GM23248 (cell line): ENCODE measurements around the gene ERN2. TPM values are rescaled to one million over a fixed set of nuclear protein-coding genes. Genes with fewer than 3 reads are reported as not detected.
A peak's percentile ranks its signal among the peaks of the same experiment; 100 is the strongest.

Source experiments
- DNase-seq: peaks from one replicate; pipeline ENCODE4 v3.0.0-alpha.2; 2015
- H2AFZ ChIP-seq: fragments of 200-600 bp; sonication (generic); 2 replicates; pipeline ENCODE4 v1.6.1; 2016; ENCODE audit warnings: antibody characterized with exemption
- H3F3A ChIP-seq: fragments of 200-600 bp; sonication (generic); 2 replicates; pipeline ENCODE4 v1.6.1; 2016; ENCODE audit warnings: mild to moderate bottlenecking, antibody characterized with exemption, mixed run types; ENCODE audit not compliant: insufficient read depth
- H3K27ac ChIP-seq: fragments of 200-600 bp; sonication (generic); 2 replicates; pipeline ENCODE4 v1.5.1; 2016; ENCODE audit warnings: mild to moderate bottlenecking
- H3K27me3 ChIP-seq: fragments of 200-600 bp; sonication (generic); replicated peaks from 2 replicates; pipeline ENCODE4 v1.6.1; 2016; ENCODE audit warnings: mild to moderate bottlenecking; ENCODE audit not compliant: insufficient read depth
- H3K36me3 ChIP-seq: fragments of 200-600 bp; sonication (generic); 2 replicates; pipeline ENCODE4 v1.6.1; 2016; ENCODE audit warnings: low read depth, mild to moderate bottlenecking
- H3K4me1 ChIP-seq: fragments of 200-600 bp; sonication (generic); 2 replicates; pipeline ENCODE4 v1.6.1; 2016; ENCODE audit warnings: mild to moderate bottlenecking; ENCODE audit not compliant: insufficient read depth
- H3K4me2 ChIP-seq: fragments of 200-600 bp; sonication (generic); one replicate; pipeline ENCODE4 v1.6.1; 2016; ENCODE audit warnings: mild to moderate bottlenecking; ENCODE audit not compliant: unreplicated experiment
- H3K4me3 ChIP-seq: fragments of 200-600 bp; sonication (generic); 2 replicates; pipeline ENCODE4 v1.5.1; 2016; ENCODE audit warnings: mild to moderate bottlenecking
- H3K79me2 ChIP-seq: fragments of 200-600 bp; sonication (generic); 2 replicates; pipeline ENCODE4 v1.6.1; 2016; ENCODE audit warnings: mild to moderate bottlenecking; ENCODE audit not compliant: insufficient read depth
- H3K9ac ChIP-seq: fragments of 200-600 bp; sonication (generic); 2 replicates; pipeline ENCODE4 v1.6.1; 2016; ENCODE audit warnings: mild to moderate bottlenecking
- H3K9me2 ChIP-seq: fragments of 200-600 bp; sonication (generic); 2 replicates; pipeline ENCODE4 v1.6.1; 2016; ENCODE audit warnings: mixed run types, mild to moderate bottlenecking, moderate library complexity; ENCODE audit not compliant: insufficient read depth
- H3K9me3 ChIP-seq: fragments of 200-600 bp; sonication (generic); one replicate; pipeline ENCODE4 v1.6.1; 2017; ENCODE audit warnings: low read depth
- H4K20me1 ChIP-seq: fragments of 200-600 bp; sonication (generic); 2 replicates; pipeline ENCODE4 v1.6.0; 2016; ENCODE audit not compliant: insufficient read depth
- EZH2 ChIP-seq: fragments of 200-600 bp; sonication (generic); IDR thresholded peaks from 2 replicates; pipeline ENCODE4 v1.6.1; 2018; ENCODE audit warnings: antibody characterized with exemption, mild to moderate bottlenecking; ENCODE audit not compliant: insufficient read depth, poor library complexity, severe bottlenecking
- EZH2phosphoT487 ChIP-seq: fragments of 200-600 bp; sonication (generic); IDR thresholded peaks from 2 replicates; pipeline ENCODE4 v1.6.1; 2018; ENCODE audit warnings: antibody characterized with exemption, moderate library complexity, mild to moderate bottlenecking, low read depth; ENCODE audit not compliant: insufficient read depth
- WGBS, 2 experiments: methylation state at CpG; one replicate each; pipeline ENCODE4 v1.1.6; 2015 to 2017; ENCODE audit warnings: low lambda C conversion rate in 2 of 2, low coverage in 1 of 2; ENCODE audit errors: missing lambda C conversion rate in 2 of 2; 5-methylcytosine and 5-hydroxymethylcytosine counted together
- in situ Hi-C: fragments of 300-500 bp; cut with MboI; formaldehyde crosslinking; loops from 2 replicates; pipeline ENCODE4 v1.15.0; 2020
- polyA plus RNA-seq: library from polyadenylated mRNA; unstranded; fragments of >200 nt; fragmentation: Nextera tagmentation; extraction: Ambion mirVana; gene quantifications from 2 replicates; pipeline ENCODE4 v1.2.1, GENCODE V29; 2016
- total RNA-seq: library from RNA; depleted of rRNA; stranded (reverse); fragments of >200 nt; shearing (Covaris generic); gene quantifications from 2 replicates; pipeline ENCODE4 v1.2.3, GENCODE V29; 2014

The ERN2 gene
- total and polyA plus RNA-seq, 2 experiments from 2014 or later, result not detected

DNA sequence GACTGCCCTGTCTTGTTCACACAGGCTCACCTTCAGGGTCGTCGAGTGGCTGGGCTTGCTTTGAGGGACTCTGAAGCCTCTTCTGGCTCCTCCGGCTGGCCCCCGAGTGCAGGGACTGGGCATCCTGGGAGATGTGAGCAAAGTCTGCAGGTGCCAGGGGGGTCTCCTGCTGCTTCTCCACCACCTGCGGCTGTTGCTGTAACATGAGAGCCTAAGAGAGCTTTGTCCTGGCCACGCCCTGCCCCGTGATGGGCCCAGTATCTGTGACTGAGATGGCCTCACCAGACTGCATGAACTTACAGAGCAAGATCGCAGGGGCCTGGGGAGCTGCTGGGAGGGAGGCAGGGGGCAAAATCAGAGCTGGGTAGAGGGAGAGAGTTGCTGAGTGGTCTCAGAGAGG is 12.5 kb downstream of the ERN2 start:
- DNase-seq, result peak; percentile 14
- no peaks in the 10 kb centered on the region for H3K4me1 ChIP-seq
- TF ChIP-seq EZH2phosphoT487 (no peak), EZH2 (no peak)
- no peak overlapping the region for H3K27ac ChIP-seq
- H3F3A ChIP-seq, result no peaks in the 10 kb centered on the region
- no peaks in the 10 kb centered on the region for H3K36me3 ChIP-seq
- no peak overlapping the region for H3K4me3 ChIP-seq
- in situ Hi-C loops, result no loop called here
- no peaks in the 10 kb centered on the region for H3K27me3 ChIP-seq
- no peaks in the 10 kb centered on the region for H4K20me1 ChIP-seq
- no peak overlapping the region for H2AFZ ChIP-seq
- H3K9me2 ChIP-seq, result no peaks in the 10 kb centered on the region
- no peaks in the 10 kb centered on the region for H3K79me2 ChIP-seq
- H3K9me3 ChIP-seq, result no peaks in the 10 kb centered on the region
- 7 to 16% methylated on average over 8 of the region's 8 CpGs for WGBS, 2 experiments
- no peak overlapping the region for H3K9ac ChIP-seq
- H3K4me2 ChIP-seq, result no peak overlapping the region

DNA sequence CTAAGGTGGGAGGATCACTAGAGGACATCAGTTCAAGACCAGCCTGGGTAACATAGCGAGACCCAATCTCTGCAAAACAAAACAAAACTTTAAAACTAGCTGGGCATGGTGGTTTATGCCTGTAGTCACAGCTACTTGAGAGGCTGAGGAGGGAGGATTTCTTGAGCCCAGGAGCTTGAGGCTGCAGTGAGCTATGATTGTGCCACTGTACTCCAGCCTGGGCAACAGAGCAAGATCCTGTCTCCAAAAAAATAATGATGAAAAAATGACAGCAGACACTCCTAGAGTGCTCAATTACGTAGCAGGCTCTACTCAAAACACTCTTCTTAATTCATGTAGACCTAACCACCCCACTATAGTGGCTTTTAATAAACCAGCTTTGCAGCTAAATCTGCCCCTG is 12.9 kb downstream of the ERN2 start:
- no peak overlapping the region for H3K27ac ChIP-seq
- no peak overlapping the region for H3K9ac ChIP-seq
- H3K4me3 ChIP-seq, result no peak overlapping the region
- no peaks in the 10 kb centered on the region for H3K9me3 ChIP-seq
- no peaks in the 10 kb centered on the region for H4K20me1 ChIP-seq
- no peaks in the 10 kb centered on the region for H3F3A ChIP-seq
- TF ChIP-seq EZH2, result no peak
- no peak for TF ChIP-seq EZH2phosphoT487
- H3K27me3 ChIP-seq, result no peaks in the 10 kb centered on the region
- DNase-seq, result no peak
- in situ Hi-C loops, result no loop called here
- H3K9me2 ChIP-seq, result no peaks in the 10 kb centered on the region
- no peaks in the 10 kb centered on the region for H3K36me3 ChIP-seq
- H3K4me2 ChIP-seq, result no peak overlapping the region
- WGBS, 2 experiments, result 71 to 72% methylated on average over 2 of the region's 2 CpGs
- H2AFZ ChIP-seq, result no peak overlapping the region
- no peaks in the 10 kb centered on the region for H3K4me1 ChIP-seq
- no peaks in the 10 kb centered on the region for H3K79me2 ChIP-seq

DNA sequence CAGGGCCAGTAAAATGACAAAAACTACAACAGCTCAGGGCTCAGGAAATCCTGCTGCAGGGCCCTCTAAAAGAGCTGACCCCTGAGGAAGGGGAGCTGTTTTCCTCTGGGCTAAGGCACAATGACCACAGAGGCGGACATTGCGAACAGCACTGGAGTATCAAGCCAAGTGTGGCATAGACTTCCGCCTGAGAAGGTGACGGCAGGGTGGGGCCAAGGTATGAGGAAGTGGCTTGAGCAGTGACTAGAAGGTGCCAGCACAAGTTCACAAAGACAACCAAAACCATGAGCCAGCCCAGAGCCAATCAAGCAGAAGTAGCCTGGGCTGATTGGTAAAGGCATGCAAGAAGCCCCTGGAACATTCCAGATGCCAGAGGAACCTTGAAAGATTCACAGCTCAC is 13.9 kb downstream of the ERN2 start:
- H3K4me1 ChIP-seq, result no peaks in the 10 kb centered on the region
- in situ Hi-C loops, result loop anchor here (25.0 kb wide), 1 partner anchor 813 kb away; no protein-coding TSS in a partner anchor
- no peak overlapping the region for H3K9ac ChIP-seq
- TF ChIP-seq EZH2phosphoT487 (no peak), EZH2 (no peak)
- H3F3A ChIP-seq, result no peaks in the 10 kb centered on the region
- no peaks in the 10 kb centered on the region for H3K9me3 ChIP-seq
- H3K36me3 ChIP-seq, result no peaks in the 10 kb centered on the region
- WGBS, 2 experiments, result 44 to 52% methylated on average over 4 of the region's 4 CpGs
- no peaks in the 10 kb centered on the region for H4K20me1 ChIP-seq
- no peak overlapping the region for H3K4me3 ChIP-seq
- no peaks in the 10 kb centered on the region for H3K9me2 ChIP-seq
- H3K4me2 ChIP-seq, result no peak overlapping the region
- H3K79me2 ChIP-seq, result no peaks in the 10 kb centered on the region
- no peaks in the 10 kb centered on the region for H3K27me3 ChIP-seq
- no peak overlapping the region for H2AFZ ChIP-seq
- no peak overlapping the region for H3K27ac ChIP-seq
- DNase-seq, result no peak

DNA sequence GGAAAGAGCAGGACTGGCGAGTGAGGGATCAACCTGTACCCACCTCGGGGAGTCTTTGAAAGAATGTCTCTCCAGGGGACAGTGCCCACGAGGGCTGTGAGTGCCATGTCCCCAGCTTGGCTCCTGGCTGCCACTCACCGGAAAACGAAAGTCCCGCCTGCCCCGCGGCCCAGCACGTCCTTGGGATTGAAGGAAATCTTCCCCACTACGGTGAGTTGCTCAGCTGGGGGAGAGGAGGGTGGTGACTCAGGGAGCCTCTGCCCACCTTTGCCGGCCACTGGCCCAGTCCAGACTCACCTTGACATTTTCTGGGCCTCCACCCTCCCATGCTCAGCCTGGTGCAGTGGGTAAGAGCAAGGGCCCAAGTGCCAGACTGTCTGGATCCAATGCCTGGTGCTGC is 17.3 kb downstream of the ERN2 start:
- H3K36me3 ChIP-seq, result 0 out of 2 replicates have a peak, but pooled peaks cover under 1% of the 10 kb centered on the region
- H3K9me3 ChIP-seq, result no peaks in the 10 kb centered on the region
- H4K20me1 ChIP-seq, result no peaks in the 10 kb centered on the region
- no peak overlapping the region for H3K27ac ChIP-seq
- H3F3A ChIP-seq, result no peaks in the 10 kb centered on the region; the same call in 1 of the 2 replicates
- H3K79me2 ChIP-seq, result no peaks in the 10 kb centered on the region
- in situ Hi-C loops, result loop anchor here (25.0 kb wide), 1 partner anchor 817 kb away; no protein-coding TSS in a partner anchor
- H3K9me2 ChIP-seq, result no peaks in the 10 kb centered on the region
- TF ChIP-seq EZH2 (no peak), EZH2phosphoT487 (no peak)
- H3K27me3 ChIP-seq, result no peaks in the 10 kb centered on the region
- no peak overlapping the region for H3K9ac ChIP-seq
- DNase-seq, result no peak
- whole genome bisulfite sequencing, 2 experiments, result 91 to 92% methylated on average over 9 to 11 of the region's 11 CpGs
- no peak overlapping the region for H3K4me3 ChIP-seq
- H2AFZ ChIP-seq, result no peak overlapping the region
- no peaks in the 10 kb centered on the region for H3K4me1 ChIP-seq
- no peak overlapping the region for H3K4me2 ChIP-seq
